Neural progenitor cell (in vitro differentiated cells): ENCODE results near the gene NRG3.

Source experiments
- EZH2 ChIP-seq: fragments of 200-600 bp; sonication (generic); IDR thresholded peaks from 2 replicates; pipeline ENCODE4 v1.6.1; 2017; ENCODE audit warnings: antibody characterized with exemption, mild to moderate bottlenecking, moderate library complexity
- EZH2phosphoT487 ChIP-seq: fragments of 200-600 bp; sonication (generic); IDR thresholded peaks from 2 replicates; pipeline ENCODE4 v1.6.1; 2017; ENCODE audit warnings: antibody characterized with exemption
- TF ChIP-seq, protein P1 (sequence below): fragments of 200-600 bp; sonication (generic); IDR thresholded peaks from 2 replicates; pipeline ENCODE4 v1.5.1; 2017; ENCODE audit warnings: antibody characterized with exemption, mild to moderate bottlenecking

DNA sequence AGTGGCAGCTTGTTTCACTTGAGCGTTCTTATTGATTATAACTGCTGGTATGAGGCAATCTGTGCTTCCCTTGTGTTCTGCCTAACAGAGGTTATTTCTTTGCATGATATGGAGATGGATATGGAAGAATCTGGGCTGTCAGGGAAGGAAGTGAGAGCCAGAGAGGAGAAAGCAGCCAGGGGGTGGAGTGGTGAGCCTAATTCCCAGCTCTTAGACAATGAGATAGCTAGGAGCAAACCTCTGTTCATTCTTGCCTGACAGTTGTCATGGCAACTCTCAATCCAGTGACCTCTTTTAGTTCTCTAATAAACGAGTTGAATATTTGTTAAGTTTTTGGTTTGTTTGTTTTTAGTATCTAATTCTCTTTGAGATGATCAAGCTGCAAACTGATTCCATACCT, 214.3 kb downstream of the NRG3 start:
- TF ChIP-seq EZH2 (no peak), EZH2phosphoT487 (no peak)
- TF ChIP-seq, protein P1, sequence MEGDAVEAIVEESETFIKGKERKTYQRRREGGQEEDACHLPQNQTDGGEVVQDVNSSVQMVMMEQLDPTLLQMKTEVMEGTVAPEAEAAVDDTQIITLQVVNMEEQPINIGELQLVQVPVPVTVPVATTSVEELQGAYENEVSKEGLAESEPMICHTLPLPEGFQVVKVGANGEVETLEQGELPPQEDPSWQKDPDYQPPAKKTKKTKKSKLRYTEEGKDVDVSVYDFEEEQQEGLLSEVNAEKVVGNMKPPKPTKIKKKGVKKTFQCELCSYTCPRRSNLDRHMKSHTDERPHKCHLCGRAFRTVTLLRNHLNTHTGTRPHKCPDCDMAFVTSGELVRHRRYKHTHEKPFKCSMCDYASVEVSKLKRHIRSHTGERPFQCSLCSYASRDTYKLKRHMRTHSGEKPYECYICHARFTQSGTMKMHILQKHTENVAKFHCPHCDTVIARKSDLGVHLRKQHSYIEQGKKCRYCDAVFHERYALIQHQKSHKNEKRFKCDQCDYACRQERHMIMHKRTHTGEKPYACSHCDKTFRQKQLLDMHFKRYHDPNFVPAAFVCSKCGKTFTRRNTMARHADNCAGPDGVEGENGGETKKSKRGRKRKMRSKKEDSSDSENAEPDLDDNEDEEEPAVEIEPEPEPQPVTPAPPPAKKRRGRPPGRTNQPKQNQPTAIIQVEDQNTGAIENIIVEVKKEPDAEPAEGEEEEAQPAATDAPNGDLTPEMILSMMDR: peak; percentile 34
